Neuronal stem cell (in vitro differentiated cells): ENCODE results near the gene TTLL12.

Experiments used
- DNase-seq: peaks from one replicate; pipeline ENCODE4 v3.0.0-alpha.2; 2013; ENCODE audit warnings: low spot score
- H2AFZ ChIP-seq: one replicate; pipeline ENCODE4 v1.6.1; 2013; ENCODE audit warnings: mild to moderate bottlenecking, low read length, inconsistent platforms
- H2AK5ac ChIP-seq: 2 replicates; pipeline ENCODE4 v1.6.1; 2013; ENCODE audit warnings: low read depth, mild to moderate bottlenecking, inconsistent platforms, low read length, moderate library complexity, mixed read lengths
- H2BK120ac ChIP-seq: 2 replicates; pipeline ENCODE4 v1.6.1; 2013; ENCODE audit warnings: low read depth, mild to moderate bottlenecking, inconsistent platforms, low read length, moderate library complexity, mixed read lengths
- H2BK12ac ChIP-seq: one replicate; pipeline ENCODE4 v1.6.1; 2013; ENCODE audit warnings: low read length, inconsistent platforms
- H2BK15ac ChIP-seq: 2 replicates; pipeline ENCODE4 v1.6.1; 2013; ENCODE audit warnings: mild to moderate bottlenecking, low read length, inconsistent platforms, mixed read lengths
- H2BK5ac ChIP-seq: one replicate; pipeline ENCODE4 v1.6.1; 2013; ENCODE audit warnings: inconsistent platforms, mild to moderate bottlenecking, low read length, moderate library complexity
- H3K14ac ChIP-seq: one replicate; pipeline ENCODE4 v1.6.1; 2013; ENCODE audit warnings: low read length, inconsistent platforms
- H3K18ac ChIP-seq: 2 replicates; pipeline ENCODE4 v1.6.1; 2013; ENCODE audit warnings: low read length, inconsistent platforms
- H3K23ac ChIP-seq: 2 replicates; pipeline ENCODE4 v1.6.1; 2013; ENCODE audit warnings: low read depth, mild to moderate bottlenecking, mixed read lengths, low read length, inconsistent platforms; ENCODE audit not compliant: poor library complexity
- H3K27ac ChIP-seq: replicated peaks from 3 replicates; pipeline ENCODE4 v1.5.1; 2013; ENCODE audit warnings: low read length, inconsistent platforms
- H3K27me3 ChIP-seq, 3 experiments: 2 replicates each; pipeline ENCODE4 v1.6.1; 2013; ENCODE audit warnings: low read length in 3 of 3, mild to moderate bottlenecking in 2 of 3, inconsistent platforms in 1 of 3, low read depth in 1 of 3, mixed read lengths in 1 of 3, moderate library complexity in 1 of 3; ENCODE audit not compliant: control insufficient read depth in 3 of 3, insufficient read depth in 3 of 3
- H3K36me3 ChIP-seq, 2 donors: replicated peaks in 1 of 2; 2 replicates each; pipeline ENCODE4 v1.6.1; 2013; ENCODE audit warnings: low read length in 2 of 2; ENCODE audit not compliant: control insufficient read depth in 2 of 2, insufficient read depth in 2 of 2
- H3K4ac ChIP-seq: 2 replicates; pipeline ENCODE4 v1.6.1; 2013; ENCODE audit warnings: inconsistent platforms, mild to moderate bottlenecking, low read length, moderate library complexity
- H3K4me1 ChIP-seq, 2 donors: 1 replicate in 1 of 2; 2 replicates in 1 of 2; pipeline ENCODE4 v1.6.1; 2013; ENCODE audit warnings: low read length in 2 of 2, low read depth in 1 of 2; ENCODE audit not compliant: control insufficient read depth in 2 of 2, insufficient read depth in 1 of 2
- H3K4me2 ChIP-seq: one replicate; pipeline ENCODE4 v1.6.1; 2013; ENCODE audit warnings: mild to moderate bottlenecking, low read length, inconsistent platforms; ENCODE audit not compliant: insufficient read depth, poor library complexity, severe bottlenecking
- H3K4me3 ChIP-seq, 2 donors: 2 replicates each; pipeline ENCODE4 v1.5.1; 2013; ENCODE audit warnings: low read length in 2 of 2, mild to moderate bottlenecking in 2 of 2, inconsistent platforms in 1 of 2, moderate library complexity in 1 of 2
- H3K79me1 ChIP-seq: one replicate; pipeline ENCODE4 v1.6.1; 2013; ENCODE audit warnings: low read depth, mild to moderate bottlenecking, inconsistent platforms, low read length, moderate library complexity
- H3K9ac ChIP-seq: one replicate; pipeline ENCODE4 v1.6.1; 2013; ENCODE audit warnings: mild to moderate bottlenecking, low read depth, low read length, inconsistent platforms; ENCODE audit not compliant: poor library complexity
- H3K9me3 ChIP-seq, 2 donors: replicated peaks in 1 of 2; 2 replicates each; pipeline versions ENCODE3 to v1.6.1; 2013; ENCODE audit warnings: low read length in 2 of 2, mild to moderate bottlenecking in 2 of 2, inconsistent platforms in 1 of 2, low read depth in 1 of 2, mixed read lengths in 1 of 2, moderate library complexity in 1 of 2; ENCODE audit not compliant: control insufficient read depth in 2 of 2, insufficient read depth in 1 of 2
- H4K8ac ChIP-seq: one replicate; pipeline ENCODE4 v1.6.1; 2013; ENCODE audit warnings: low read depth, mild to moderate bottlenecking, inconsistent platforms, low read length, moderate library complexity
- H4K91ac ChIP-seq: one replicate; pipeline ENCODE4 v1.6.1; 2013; ENCODE audit warnings: low read length, low read depth, mild to moderate bottlenecking, inconsistent platforms; ENCODE audit not compliant: poor library complexity
- WGBS, 2 donors: extraction: QIAGEN DNeasy Blood & Tissue Kit; methylation state at CpG; one replicate each; pipeline ENCODE4 v1.1.7; 2013; ENCODE audit warnings: missing lambda C conversion rate in 2 of 2, mixed read lengths in 1 of 2; ENCODE audit not compliant: insufficient read length in 2 of 2, insufficient replicate concordance in 1 of 2; ENCODE audit errors: extremely low coverage in 2 of 2; 5-methylcytosine and 5-hydroxymethylcytosine counted together

TTLL12 gene

GRCh38 chr22:43131773-43132501, 55.0 kb downstream of the TTLL12 start:
- H3K4me3 ChIP-seq, result no peak overlapping the region
- H3K23ac ChIP-seq, result no peak overlapping the region
- no peak overlapping the region for H2AFZ ChIP-seq
- H3K9ac ChIP-seq, result no peak overlapping the region
- no peak overlapping the region for H3K18ac ChIP-seq
- H4K91ac ChIP-seq, result no peak overlapping the region
- no peak overlapping the region for H2AK5ac ChIP-seq
- H3K27me3 ChIP-seq, result peaks cover 0 to 2% (median 0%) of the 10 kb centered on the region in 3 experiments
- no peak overlapping the region for H2BK120ac ChIP-seq
- H2BK15ac ChIP-seq, result no peak overlapping the region
- H3K9me3 ChIP-seq, result no peaks in the 10 kb centered on the region
- H3K79me1 ChIP-seq, result peaks cover 3% of the 10 kb centered on the region
- no peak overlapping the region for H4K8ac ChIP-seq
- H3K4me2 ChIP-seq, result no peak overlapping the region
- H3K14ac ChIP-seq, result no peak overlapping the region
- no peak overlapping the region for H2BK12ac ChIP-seq
- no peak for DNase-seq
- WGBS, 2 donors, result no CpG with 5 or more reads among the region's 17 CpGs
- H3K36me3 ChIP-seq, result peaks cover 35 to 58% of the 10 kb centered on the region in 2 donors
- peaks cover 0 to 5% of the 10 kb centered on the region in 2 donors for H3K4me1 ChIP-seq
- H3K27ac ChIP-seq, result no peak overlapping the region
- no peak overlapping the region for H3K4ac ChIP-seq
- H2BK5ac ChIP-seq, result no peak overlapping the region

GRCh38 chr22:43129426-43130425, 57.2 kb downstream of the TTLL12 start:
- WGBS, 2 donors, result no CpG with 5 or more reads among the region's 16 CpGs
- H2BK120ac ChIP-seq, result peak overlapping the region; percentile 28
- no peaks in the 10 kb centered on the region for H3K9me3 ChIP-seq
- H4K91ac ChIP-seq, result no peak overlapping the region
- H2BK15ac ChIP-seq, result no peak overlapping the region
- DNase-seq, result no peak
- no peak overlapping the region for H3K14ac ChIP-seq
- H3K4me1 ChIP-seq, result peaks cover 5 to 10% of the 10 kb centered on the region in 2 donors
- peak overlapping the region; percentile 24 for H2BK5ac ChIP-seq
- H3K18ac ChIP-seq, result no peak overlapping the region
- H3K27me3 ChIP-seq, result no peaks in the 10 kb centered on the region
- peak overlapping the region; percentile 28 for H2AK5ac ChIP-seq
- peak overlapping the region; percentile 70 for H3K9ac ChIP-seq
- no peak overlapping the region for H2BK12ac ChIP-seq
- no peak overlapping the region for H4K8ac ChIP-seq
- H2AFZ ChIP-seq, result no peak overlapping the region
- H3K23ac ChIP-seq, result peak overlapping the region; percentile 65
- H3K4me3 ChIP-seq, result no peak overlapping the region
- H3K4ac ChIP-seq, result no peak overlapping the region
- no peak overlapping the region for H3K27ac ChIP-seq
- peaks cover 20 to 38% of the 10 kb centered on the region in 2 donors for H3K36me3 ChIP-seq
- H3K79me1 ChIP-seq, result no peaks in the 10 kb centered on the region
- H3K4me2 ChIP-seq, result no peak overlapping the region

- Histone ChIP-seq H2BK15ac (no peak overlapping the region), H3K4me2 (no peak overlapping the region), H3K36me3 (peaks cover 17 to 30% of the 10 kb centered on the region in 2 donors), H2BK120ac (no peak overlapping the region), H4K91ac (no peak overlapping the region), H3K23ac (peak overlapping the region; percentile 75), H3K18ac (no peak overlapping the region), H3K4me1 (peaks cover 5 to 10% of the 10 kb centered on the region in 2 donors), H3K4ac (no peak overlapping the region), H3K27ac (no peak overlapping the region), H3K27me3 (no peaks in the 10 kb centered on the region), H4K8ac (no peak overlapping the region), H2AK5ac (no peak overlapping the region), H3K79me1 (no peaks in the 10 kb centered on the region), H2AFZ (no peak overlapping the region), H3K14ac (no peak overlapping the region), H3K4me3 (no peak overlapping the region), H2BK5ac (peak overlapping the region; percentile 24), H3K9me3 (no peaks in the 10 kb centered on the region), H2BK12ac (no peak overlapping the region), H3K9ac (peak overlapping the region; percentile 63)
- no CpG with 5 or more reads among the region's 20 CpGs for WGBS, 2 donors
- DNase-seq, result no peak
These were observed 58.0 kb downstream of the TTLL12 start for GRCh38 chr22:43128928-43129424.
